ENCODE data around the gene RGCC.

GRCh38 chr13:41470196-41470595, 12.8 kb downstream of the RGCC start:
- TF ChIP-seq CTCF (IDR thresholded peaks at IDR 0.05): no peak
- no peak for TF ChIP-seq POLR2A (IDR thresholded peaks at IDR 0.05)
- peak in 1 of 2 donors; percentile 39 for TF ChIP-seq EP300 (IDR thresholded peaks at IDR 0.05)
